Measurements from ENCODE around the gene TDP2.
"Not testable (repeated sequence)": the region's sequence is repeated elsewhere in the genome, so short reads cannot be mapped to it uniquely, and the experiment has no call there.

Gene TDP2

DNA sequence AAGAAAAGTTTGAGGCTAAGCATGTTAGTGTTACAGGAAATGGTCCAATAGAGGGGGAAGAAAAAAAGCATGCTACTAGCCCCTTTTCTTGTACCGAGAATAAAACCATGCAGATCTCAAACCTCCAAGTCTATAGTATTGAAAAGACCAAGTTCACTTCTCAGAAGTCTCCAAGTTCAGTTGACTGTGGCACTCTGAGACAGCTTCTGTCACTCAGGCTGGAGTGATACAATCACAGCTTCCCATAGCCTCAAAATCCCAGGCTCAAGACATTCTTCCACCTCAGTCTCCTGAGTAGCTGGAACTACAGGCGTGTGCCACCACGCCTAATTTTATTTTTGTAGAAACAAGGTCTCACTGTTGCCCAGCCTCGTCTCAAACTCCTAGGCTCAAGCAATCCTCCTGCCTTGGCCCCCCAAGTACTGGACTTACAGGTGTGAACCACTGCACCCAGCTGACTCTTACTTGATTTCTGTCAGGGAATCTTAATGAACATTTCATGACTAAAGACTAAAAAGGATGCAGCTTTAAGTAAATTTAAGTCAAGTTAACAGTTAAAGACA, 36.1 kb upstream of the TDP2 start:
- in situ Hi-C loops (cut with MboI; ENCODE audit: low sequenced_read_pairs, unreplicated experiment) = no loop called here
- TF ChIP-seq, protein P1, sequence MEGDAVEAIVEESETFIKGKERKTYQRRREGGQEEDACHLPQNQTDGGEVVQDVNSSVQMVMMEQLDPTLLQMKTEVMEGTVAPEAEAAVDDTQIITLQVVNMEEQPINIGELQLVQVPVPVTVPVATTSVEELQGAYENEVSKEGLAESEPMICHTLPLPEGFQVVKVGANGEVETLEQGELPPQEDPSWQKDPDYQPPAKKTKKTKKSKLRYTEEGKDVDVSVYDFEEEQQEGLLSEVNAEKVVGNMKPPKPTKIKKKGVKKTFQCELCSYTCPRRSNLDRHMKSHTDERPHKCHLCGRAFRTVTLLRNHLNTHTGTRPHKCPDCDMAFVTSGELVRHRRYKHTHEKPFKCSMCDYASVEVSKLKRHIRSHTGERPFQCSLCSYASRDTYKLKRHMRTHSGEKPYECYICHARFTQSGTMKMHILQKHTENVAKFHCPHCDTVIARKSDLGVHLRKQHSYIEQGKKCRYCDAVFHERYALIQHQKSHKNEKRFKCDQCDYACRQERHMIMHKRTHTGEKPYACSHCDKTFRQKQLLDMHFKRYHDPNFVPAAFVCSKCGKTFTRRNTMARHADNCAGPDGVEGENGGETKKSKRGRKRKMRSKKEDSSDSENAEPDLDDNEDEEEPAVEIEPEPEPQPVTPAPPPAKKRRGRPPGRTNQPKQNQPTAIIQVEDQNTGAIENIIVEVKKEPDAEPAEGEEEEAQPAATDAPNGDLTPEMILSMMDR (IDR thresholded peaks at IDR 0.05; ENCODE audit: borderline replicate concordance, control extremely low read depth, extremely low read depth, insufficient read depth, missing control alignments) = no peak
- no peak for DNase-seq (ENCODE audit: low spot score)

DNA sequence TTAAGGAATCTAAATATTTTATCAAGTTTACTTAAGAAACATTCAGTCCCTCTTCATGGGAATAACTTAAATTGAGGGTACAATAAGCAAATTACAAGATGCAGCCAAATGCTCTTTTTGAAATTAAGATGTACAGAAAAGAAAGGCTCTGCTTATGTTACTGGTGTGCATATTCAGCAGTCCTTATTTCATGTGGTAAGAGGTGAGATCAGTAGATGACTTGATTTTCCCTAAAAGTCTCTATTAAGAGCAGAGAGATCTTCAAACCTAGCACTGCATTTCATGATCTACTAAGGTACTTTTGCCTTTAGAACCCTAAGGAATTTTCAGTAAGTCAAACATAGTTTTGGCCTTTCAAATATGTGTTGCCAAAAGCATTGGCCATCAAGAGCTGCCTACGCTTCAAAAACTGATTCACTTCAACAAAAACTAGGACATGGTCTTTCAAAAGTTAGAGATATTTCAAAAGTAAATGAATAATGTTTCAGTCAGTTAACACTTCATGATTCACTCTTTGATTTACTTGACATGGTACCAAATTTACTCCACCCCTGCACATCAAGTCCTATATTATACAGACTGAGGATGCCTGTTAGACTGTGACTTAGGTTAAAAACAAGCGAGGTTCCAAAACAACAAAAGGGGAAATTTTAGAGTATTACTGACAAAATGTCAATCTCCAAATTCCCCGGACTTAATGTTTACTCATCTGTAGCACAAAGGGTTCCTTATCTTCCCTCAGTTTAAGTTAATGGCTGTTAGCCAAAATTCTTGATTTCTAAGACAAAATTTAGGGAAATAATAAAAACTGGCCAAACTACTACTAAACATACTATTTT, 33.0 kb upstream of the TDP2 start:
- in situ Hi-C loops (cut with MboI; ENCODE audit: low sequenced_read_pairs, unreplicated experiment) = loop anchor here (5.0 kb wide), 1 partner anchor 117 kb away; no protein-coding TSS in a partner anchor
- TF ChIP-seq, protein P1 (IDR thresholded peaks at IDR 0.05; ENCODE audit: borderline replicate concordance, control extremely low read depth, extremely low read depth, insufficient read depth, missing control alignments) = no peak
- no peak for DNase-seq (ENCODE audit: low spot score)

DNA sequence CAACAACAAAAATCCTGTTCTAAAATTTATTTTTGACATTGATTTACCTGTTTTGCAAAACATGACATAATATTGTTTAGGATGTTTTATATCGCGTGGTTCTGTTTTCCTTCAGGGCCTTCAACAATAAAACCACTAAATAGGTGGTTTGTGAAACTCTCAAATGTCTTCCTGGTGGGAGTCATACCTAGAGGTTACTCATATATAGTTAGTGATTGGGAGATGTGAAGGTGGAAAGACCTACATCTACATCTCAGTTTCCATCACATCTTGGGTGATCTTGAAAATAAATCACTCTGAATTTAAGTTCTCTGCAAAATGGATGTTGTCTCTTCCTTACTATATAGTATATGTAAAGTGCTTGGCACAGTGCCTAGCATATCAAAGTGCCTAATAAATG, 29.4 kb upstream of the TDP2 start:
- TF ChIP-seq, protein P1 (IDR thresholded peaks at IDR 0.05; ENCODE audit: borderline replicate concordance, control extremely low read depth, extremely low read depth, insufficient read depth, missing control alignments) = no peak
- no peak for DNase-seq (ENCODE audit: low spot score)
- in situ Hi-C loops (cut with MboI; ENCODE audit: low sequenced_read_pairs, unreplicated experiment) = loop anchor here (5.0 kb wide), 1 partner anchor 114 kb away; no protein-coding TSS in a partner anchor

DNA sequence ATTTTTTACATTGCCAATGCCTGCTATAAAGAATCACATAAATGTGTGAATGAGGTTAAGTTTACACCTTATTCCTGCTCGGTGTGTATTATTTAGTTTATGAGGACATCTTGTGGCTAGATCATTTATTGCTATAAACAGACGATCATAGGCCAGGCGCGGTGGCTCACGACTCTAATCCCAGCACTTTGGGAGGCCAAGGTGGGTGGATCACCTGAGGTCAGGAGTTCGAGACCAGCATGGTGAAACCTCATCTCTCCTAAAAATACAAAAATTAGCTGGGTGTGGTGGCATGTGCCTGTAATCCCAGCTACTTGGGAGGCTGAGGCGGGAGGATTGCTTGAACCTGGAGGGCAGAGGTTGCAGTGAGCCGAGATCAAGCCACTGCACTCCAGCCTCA, 28.9 kb upstream of the TDP2 start:
- DNase-seq (ENCODE audit: low spot score) = not testable (repeated sequence)

DNA sequence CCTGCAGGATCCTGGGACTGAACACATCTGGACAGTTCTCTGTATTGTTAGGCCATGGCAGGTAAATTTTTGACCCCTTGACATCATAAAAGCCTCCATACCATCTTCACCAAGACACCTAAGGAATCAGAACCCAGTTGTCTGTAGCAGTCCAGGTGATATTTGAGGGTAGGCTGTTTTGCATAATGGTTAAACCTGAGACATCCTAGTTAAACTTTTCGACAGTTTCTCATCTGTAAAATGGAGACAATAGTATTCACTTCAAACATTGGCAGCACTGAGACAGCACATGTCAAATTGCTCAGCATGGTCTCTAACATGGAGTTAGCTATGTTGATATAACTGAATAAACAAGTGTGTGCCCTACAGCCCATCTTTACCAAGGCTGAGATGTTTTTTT, 27.5 kb upstream of the TDP2 start:
- DNase-seq (ENCODE audit: low spot score) = no peak
- in situ Hi-C loops (cut with MboI; ENCODE audit: low sequenced_read_pairs, unreplicated experiment) = no loop called here
- TF ChIP-seq, protein P1 (IDR thresholded peaks at IDR 0.05; ENCODE audit: borderline replicate concordance, control extremely low read depth, extremely low read depth, insufficient read depth, missing control alignments) = no peak

More for the DNA sequence above, 28.9 kb upstream of the TDP2 start:
- in situ Hi-C loops (cut with MboI; ENCODE audit: low sequenced_read_pairs, unreplicated experiment) = loop anchor here (5.0 kb wide), 1 partner anchor 113 kb away; no protein-coding TSS in a partner anchor
- TF ChIP-seq, protein P1 (IDR thresholded peaks at IDR 0.05; ENCODE audit: borderline replicate concordance, control extremely low read depth, extremely low read depth, insufficient read depth, missing control alignments) = peak; percentile 40

DNA sequence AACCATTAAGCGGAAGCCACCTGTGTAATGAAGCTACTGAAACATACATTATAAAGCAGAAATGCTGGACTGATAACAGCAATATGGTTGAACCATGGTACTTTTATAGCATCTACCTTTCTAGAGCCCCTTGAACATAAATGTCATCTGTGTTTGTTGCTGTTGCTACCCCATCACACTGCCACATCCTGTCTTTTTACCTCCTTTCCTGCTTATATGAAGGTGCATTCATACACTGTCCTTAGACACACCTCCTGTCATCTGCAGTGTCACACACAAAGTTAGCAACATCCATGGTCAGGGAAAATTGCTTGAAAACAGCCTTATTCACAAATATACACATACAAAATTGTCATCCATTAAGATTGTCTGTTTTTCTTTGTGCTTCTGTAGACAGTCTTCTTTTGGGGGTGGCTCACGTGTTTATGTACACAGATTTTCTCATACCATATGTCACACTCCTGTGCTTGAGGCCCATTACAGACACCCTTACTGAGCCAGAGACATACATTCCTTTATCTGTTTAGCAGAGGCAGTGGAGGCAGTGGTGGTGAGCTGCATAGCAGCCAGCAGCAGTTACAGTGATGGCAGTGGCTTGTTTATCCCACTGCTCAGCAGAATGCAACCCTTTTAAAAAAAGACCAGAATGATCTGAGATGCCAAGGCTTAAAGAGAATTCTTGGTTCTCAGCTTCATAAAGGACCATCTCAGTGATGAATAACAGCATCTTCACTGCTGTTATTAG, 26.3 kb upstream of the TDP2 start:
- in situ Hi-C loops (cut with MboI; ENCODE audit: low sequenced_read_pairs, unreplicated experiment) = no loop called here
- TF ChIP-seq, protein P1 (IDR thresholded peaks at IDR 0.05; ENCODE audit: borderline replicate concordance, control extremely low read depth, extremely low read depth, insufficient read depth, missing control alignments) = no peak
- no peak for DNase-seq (ENCODE audit: low spot score)
